Loucy (cell line): ENCODE measurements around the gene CUEDC2.

Experiments
- EZH2phosphoT487 ChIP-seq: fragments of 200-600 bp; IDR thresholded peaks from 2 replicates; pipeline ENCODE4 v1.6.1; 2018; ENCODE audit warnings: antibody characterized with exemption, mild to moderate bottlenecking, moderate library complexity, borderline replicate concordance
- TF ChIP-seq, protein P1 (sequence below): fragments of 200-600 bp; sonication (generic); conservative IDR thresholded peaks from 2 replicates; pipeline ENCODE4 v1.5.1; 2014; ENCODE audit warnings: mild to moderate bottlenecking, antibody characterized with exemption, low read length

DNA sequence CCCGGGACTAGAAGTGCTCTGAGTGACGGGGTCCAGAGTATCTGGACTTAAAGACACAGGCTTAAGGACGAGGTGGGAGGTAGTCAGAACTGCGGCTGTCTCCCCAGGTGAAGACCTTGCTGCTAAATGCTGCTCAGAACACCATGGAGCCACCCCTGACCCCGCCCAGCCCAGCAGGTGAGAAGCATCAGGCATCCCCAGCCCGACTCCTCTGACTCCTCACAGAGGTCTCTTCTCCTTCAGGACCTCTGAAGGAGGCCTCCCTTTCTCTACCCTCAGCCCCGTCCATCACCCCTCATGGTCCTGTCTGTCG, 31.1 kb downstream of the CUEDC2 start:
- TF ChIP-seq, protein P1, sequence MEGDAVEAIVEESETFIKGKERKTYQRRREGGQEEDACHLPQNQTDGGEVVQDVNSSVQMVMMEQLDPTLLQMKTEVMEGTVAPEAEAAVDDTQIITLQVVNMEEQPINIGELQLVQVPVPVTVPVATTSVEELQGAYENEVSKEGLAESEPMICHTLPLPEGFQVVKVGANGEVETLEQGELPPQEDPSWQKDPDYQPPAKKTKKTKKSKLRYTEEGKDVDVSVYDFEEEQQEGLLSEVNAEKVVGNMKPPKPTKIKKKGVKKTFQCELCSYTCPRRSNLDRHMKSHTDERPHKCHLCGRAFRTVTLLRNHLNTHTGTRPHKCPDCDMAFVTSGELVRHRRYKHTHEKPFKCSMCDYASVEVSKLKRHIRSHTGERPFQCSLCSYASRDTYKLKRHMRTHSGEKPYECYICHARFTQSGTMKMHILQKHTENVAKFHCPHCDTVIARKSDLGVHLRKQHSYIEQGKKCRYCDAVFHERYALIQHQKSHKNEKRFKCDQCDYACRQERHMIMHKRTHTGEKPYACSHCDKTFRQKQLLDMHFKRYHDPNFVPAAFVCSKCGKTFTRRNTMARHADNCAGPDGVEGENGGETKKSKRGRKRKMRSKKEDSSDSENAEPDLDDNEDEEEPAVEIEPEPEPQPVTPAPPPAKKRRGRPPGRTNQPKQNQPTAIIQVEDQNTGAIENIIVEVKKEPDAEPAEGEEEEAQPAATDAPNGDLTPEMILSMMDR: no peak
- TF ChIP-seq EZH2phosphoT487: no peak
